HG03378 (cell line): ENCODE data around the gene RNF113B.

Experiments used
- ATAC-seq: cut with Tn5 transposase; IDR thresholded peaks from one replicate; pipeline ENCODE4 v1.9.1; 2021; ENCODE audit warnings: mild to moderate bottlenecking, moderate library complexity; ENCODE audit not compliant: unreplicated experiment

Gene RNF113B

GRCh38 chr13:98204546-98204945 lies 27.5 kb upstream of the RNF113B start:
- no peak for ATAC-seq

GRCh38 chr13:98203646-98204326 lies 26.7 kb upstream of the RNF113B start:
- ATAC-seq = no peak

- no peak for ATAC-seq
Measured at GRCh38 chr13:98201984-98202383, 24.9 kb upstream of the RNF113B start.

- ATAC-seq = no peak
Measured at GRCh38 chr13:98201189-98201588, 24.1 kb upstream of the RNF113B start.

- ATAC-seq = no peak
Measured at GRCh38 chr13:98200211-98200878, 23.3 kb upstream of the RNF113B start.

GRCh38 chr13:98199480-98199879 lies 22.4 kb upstream of the RNF113B start:
- ATAC-seq = no peak

GRCh38 chr13:98198683-98199082 lies 21.6 kb upstream of the RNF113B start:
- ATAC-seq = no peak

GRCh38 chr13:98195054-98195791 lies 18.2 kb upstream of the RNF113B start:
- no peak for ATAC-seq

GRCh38 chr13:98192008-98192407 lies 14.9 kb upstream of the RNF113B start:
- no peak for ATAC-seq

GRCh38 chr13:98190889-98191444 lies 13.9 kb upstream of the RNF113B start:
- no peak for ATAC-seq

- ATAC-seq = no peak
Measured at GRCh38 chr13:98189841-98190505, 12.9 kb upstream of the RNF113B start.

- no peak for ATAC-seq
Measured at GRCh38 chr13:98188544-98189166, 11.6 kb upstream of the RNF113B start.

GRCh38 chr13:98187965-98188261 lies 10.8 kb upstream of the RNF113B start:
- no peak for ATAC-seq

GRCh38 chr13:98187155-98187964 lies 10.3 kb upstream of the RNF113B start:
- ATAC-seq = no peak

- no peak for ATAC-seq
Measured at GRCh38 chr13:98184792-98185191, 7.7 kb upstream of the RNF113B start.

GRCh38 chr13:98182589-98182988 lies 5.5 kb upstream of the RNF113B start:
- no peak for ATAC-seq

- ATAC-seq = no peak
Measured at GRCh38 chr13:98182153-98182552, 5.1 kb upstream of the RNF113B start.

GRCh38 chr13:98181111-98181815 lies 4.2 kb upstream of the RNF113B start:
- ATAC-seq = no peak

GRCh38 chr13:98180092-98180491 lies 3.0 kb upstream of the RNF113B start:
- ATAC-seq = no peak
